ENCODE results near the gene GPR151.

- TF ChIP-seq CTCF (conservative IDR thresholded peaks at IDR 0.05; ENCODE audit: low read length), result no peak
- TF ChIP-seq EZH2phosphoT487 (IDR thresholded peaks at IDR 0.05; ENCODE audit: borderline replicate concordance, low read depth, low read length), result no peak
Observed at GRCh38 chr5:146538432-146538831, 22.4 kb upstream of the GPR151 start.

Data from OCI-LY7 (cell line).